ENCODE measurements around the gene ELAVL4.

DNA sequence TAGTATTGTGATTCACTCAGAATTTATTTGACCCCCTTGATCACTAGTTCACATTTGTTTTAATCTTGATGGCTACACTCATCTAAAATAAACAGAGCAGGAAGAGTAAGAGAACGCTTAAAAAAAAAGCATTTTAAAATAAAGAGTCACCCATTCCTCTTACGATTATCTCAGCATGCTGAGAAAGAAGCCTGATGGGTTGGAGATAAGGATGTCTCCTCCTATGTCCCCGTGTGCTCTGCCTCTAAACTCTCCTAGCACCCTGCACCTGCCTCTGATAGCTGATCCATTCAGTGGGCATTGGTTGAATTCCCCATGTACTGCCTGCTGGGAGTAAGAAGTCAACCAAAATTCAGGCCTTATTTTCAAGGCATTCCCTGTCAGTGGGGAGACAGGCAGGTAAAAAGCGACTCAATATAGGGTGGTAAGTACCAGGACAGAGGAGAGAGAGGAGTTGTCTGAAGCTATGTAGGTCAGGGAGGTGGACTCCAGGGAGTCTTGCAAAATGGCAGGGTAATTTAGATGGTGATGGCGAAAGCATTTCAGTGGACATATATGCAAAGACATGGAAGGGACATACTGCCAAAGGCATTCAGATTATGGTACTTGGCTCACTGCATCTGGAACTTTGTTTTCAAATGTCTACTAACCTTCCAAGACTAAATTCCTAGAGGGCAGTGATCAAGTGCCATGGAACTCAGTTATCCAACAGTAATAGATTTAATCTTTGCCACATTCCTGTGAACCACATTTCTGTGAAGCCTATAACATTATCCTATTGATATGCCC, 18.4 kb downstream of the ELAVL4 start:
- no peak for TF ChIP-seq POLR2AphosphoS5 (IDR thresholded peaks at IDR 0.05; ENCODE audit: borderline replicate concordance, low read depth, low read length)
- no peak for TF ChIP-seq EZH2 (IDR thresholded peaks at IDR 0.05)
- no peak for TF ChIP-seq FOXP2 (optimal IDR thresholded peaks at IDR 0.05; ENCODE audit: control extremely low read depth, extremely low read length, insufficient read depth)

Data from SK-N-MC (cell line).